Subcutaneous abdominal adipose tissue (tissue), 5 donors: ENCODE data around the gene CADPS2.

Experiments used
- H3K27ac ChIP-seq: one replicate; pipeline ENCODE4 v1.7.0; 2013; ENCODE audit warnings: low read depth, mild to moderate bottlenecking, inconsistent platforms, low read length, moderate library complexity
- H3K27me3 ChIP-seq, 5 donors: one replicate each; pipeline ENCODE4 v1.7.0; 2013; ENCODE audit warnings: low read length in 5 of 5, inconsistent platforms in 1 of 5; ENCODE audit not compliant: control insufficient read depth in 5 of 5, insufficient read depth in 4 of 5
- H3K36me3 ChIP-seq, 5 donors: one replicate each; pipeline ENCODE4 v1.7.0; 2013; ENCODE audit warnings: low read length in 5 of 5; ENCODE audit not compliant: control insufficient read depth in 5 of 5, insufficient read depth in 5 of 5
- H3K4me1 ChIP-seq, 5 donors: one replicate each; pipeline ENCODE4 v1.7.0; 2013; ENCODE audit warnings: low read length in 5 of 5, mild to moderate bottlenecking in 3 of 5, moderate library complexity in 1 of 5; ENCODE audit not compliant: control insufficient read depth in 5 of 5, insufficient read depth in 5 of 5
- H3K4me3 ChIP-seq, 5 donors: one replicate each; pipeline ENCODE4 v1.7.0; 2013; ENCODE audit warnings: low read length in 5 of 5, low read depth in 1 of 5
- H3K9ac ChIP-seq, 5 donors: one replicate each; pipeline ENCODE4 v1.7.0; 2013; ENCODE audit warnings: low read length in 5 of 5, mild to moderate bottlenecking in 4 of 5, moderate library complexity in 3 of 5
- H3K9me3 ChIP-seq, 5 donors: one replicate each; pipeline ENCODE4 v1.7.0; 2013; ENCODE audit warnings: low read length in 5 of 5; ENCODE audit not compliant: control insufficient read depth in 5 of 5
- donor health status: healthy.
- donor health status: healthy.
- donor health status: healthy.
- donor health status: healthy.
- donor health status: healthy.

Gene CADPS2

DNA sequence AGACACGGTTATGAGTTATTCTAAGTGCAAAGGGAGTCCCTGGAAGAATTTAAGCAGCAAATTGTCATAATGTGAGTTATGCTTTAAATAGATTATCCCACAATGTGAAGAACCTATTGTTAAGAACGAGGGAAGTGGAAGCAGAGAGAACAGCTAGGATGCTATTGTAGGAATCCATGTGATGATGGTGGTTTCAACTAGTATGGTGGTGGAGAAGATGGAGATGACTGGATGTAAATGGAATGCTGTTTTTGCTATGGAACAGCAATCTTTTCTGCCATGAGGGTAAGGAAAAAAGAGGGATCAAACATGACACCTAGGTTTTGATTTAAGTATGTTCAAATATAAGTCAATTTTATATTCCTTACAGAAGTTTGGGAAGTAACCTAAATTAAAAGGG lies 378.7 kb downstream of the CADPS2 start:
- Histone ChIP-seq H3K36me3 (no peaks in the 10 kb centered on the region), H3K4me1 (no peaks in the 10 kb centered on the region), H3K27me3 (no peaks in the 10 kb centered on the region)

DNA sequence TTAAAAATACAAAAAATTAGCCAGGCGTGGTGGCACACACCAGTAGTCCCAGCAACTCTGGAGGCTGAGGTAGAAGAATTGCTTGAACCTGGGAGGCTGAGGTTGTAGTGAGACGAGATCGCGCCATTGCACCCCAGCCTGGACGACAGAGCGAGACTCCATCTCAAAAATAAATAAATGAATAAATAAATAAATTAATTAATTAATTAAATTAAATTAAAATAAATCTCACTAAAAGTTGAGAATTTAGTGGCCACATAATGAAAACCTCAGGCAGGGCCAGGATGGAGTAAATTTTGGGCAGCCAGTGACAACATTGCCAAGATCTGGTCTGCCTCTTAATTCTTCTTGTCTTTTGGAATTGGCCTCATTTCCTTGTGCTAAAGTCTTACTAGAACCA lies 394.3 kb downstream of the CADPS2 start:
- Histone ChIP-seq H3K4me1 (no peaks in the 10 kb centered on the region), H3K9me3 (no peaks in the 10 kb centered on the region), H3K27me3 (no peaks in the 10 kb centered on the region), H3K4me3 (no peak overlapping the region), H3K9ac (no peak overlapping the region), H3K36me3 (no peaks in the 10 kb centered on the region), H3K27ac (no peak overlapping the region)

More for the DNA sequence above, 378.7 kb downstream of the CADPS2 start:
- Histone ChIP-seq H3K4me3 (no peak overlapping the region), H3K27ac (no peak overlapping the region), H3K9me3 (no peaks in the 10 kb centered on the region), H3K9ac (no peak overlapping the region)

DNA sequence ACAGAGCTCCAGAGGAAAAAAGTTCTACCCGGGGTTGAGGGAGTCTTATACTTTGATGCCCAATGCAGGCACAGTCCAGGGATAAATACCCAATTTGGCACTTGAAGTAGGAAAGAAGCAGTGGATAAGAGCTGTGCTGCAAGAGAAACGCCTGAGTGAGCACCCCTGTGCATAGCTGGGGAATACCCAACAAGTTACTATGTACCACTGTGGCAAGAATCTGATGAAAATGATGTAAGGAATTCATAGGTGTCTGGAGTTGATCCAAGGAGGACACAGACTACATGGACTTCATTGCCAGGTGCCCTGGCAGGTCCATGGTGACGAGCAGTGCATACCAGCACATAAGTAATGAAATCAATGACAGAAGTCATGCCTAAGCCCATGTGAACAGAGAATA lies 398.0 kb downstream of the CADPS2 start:
- Histone ChIP-seq H3K27me3 (no peaks in the 10 kb centered on the region), H3K9ac (no peak overlapping the region)

DNA sequence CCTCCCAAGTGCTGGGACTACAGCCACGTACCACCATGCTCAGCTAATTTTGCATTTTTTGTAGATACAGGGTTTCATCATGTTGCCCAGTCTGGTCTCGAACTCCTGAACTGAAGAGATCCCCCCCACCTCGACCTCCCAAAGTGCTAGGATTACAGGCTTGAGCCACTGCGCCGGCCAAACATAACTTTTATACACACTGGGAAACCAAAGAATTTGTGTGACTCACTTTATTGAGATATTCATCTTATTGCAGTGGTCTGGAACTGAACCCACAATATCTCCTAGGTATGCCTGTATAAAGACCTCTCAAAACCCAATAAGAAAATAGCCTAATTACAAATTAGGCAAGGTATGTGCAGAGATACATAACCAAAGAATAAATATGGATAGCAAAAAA lies 399.1 kb downstream of the CADPS2 start:
- Histone ChIP-seq H3K9me3 (no peaks in the 10 kb centered on the region), H3K9ac (no peak overlapping the region)

More for the DNA sequence above, 398.0 kb downstream of the CADPS2 start:
- Histone ChIP-seq H3K9me3 (no peaks in the 10 kb centered on the region), H3K4me3 (no peak overlapping the region), H3K27ac (no peak overlapping the region), H3K36me3 (no peaks in the 10 kb centered on the region), H3K4me1 (no peaks in the 10 kb centered on the region)

DNA sequence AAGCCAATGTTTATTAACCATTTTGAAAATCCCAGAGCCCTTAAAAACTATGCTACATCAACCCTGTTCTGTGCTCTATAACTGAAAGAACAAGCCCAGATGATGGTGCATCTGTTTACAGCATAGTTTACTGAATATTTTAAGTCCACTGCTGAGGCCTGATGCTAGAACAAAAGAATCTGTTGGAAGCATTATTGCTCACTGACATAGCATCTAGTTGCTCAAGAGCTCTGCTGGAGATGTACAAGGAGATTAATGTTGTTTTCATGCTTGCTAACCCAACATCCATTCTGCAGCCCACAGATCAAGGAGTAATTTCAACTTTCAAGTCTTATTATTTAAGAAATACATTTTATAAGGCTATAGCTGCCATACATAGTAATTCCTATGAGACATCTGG lies 400.4 kb downstream of the CADPS2 start:
- Histone ChIP-seq H3K4me1 (no peaks in the 10 kb centered on the region), H3K4me3 (no peak overlapping the region), H3K36me3 (no peaks in the 10 kb centered on the region), H3K27ac (no peak overlapping the region), H3K27me3 (no peaks in the 10 kb centered on the region), H3K9me3 (no peaks in the 10 kb centered on the region), H3K9ac (no peak overlapping the region)

More for the DNA sequence above, 399.1 kb downstream of the CADPS2 start:
- H3K4me1 ChIP-seq = no peaks in the 10 kb centered on the region
- H3K4me3 ChIP-seq = no peak overlapping the region
- H3K27ac ChIP-seq = no peak overlapping the region
- H3K36me3 ChIP-seq = no peaks in the 10 kb centered on the region
- no peaks in the 10 kb centered on the region for H3K27me3 ChIP-seq

DNA sequence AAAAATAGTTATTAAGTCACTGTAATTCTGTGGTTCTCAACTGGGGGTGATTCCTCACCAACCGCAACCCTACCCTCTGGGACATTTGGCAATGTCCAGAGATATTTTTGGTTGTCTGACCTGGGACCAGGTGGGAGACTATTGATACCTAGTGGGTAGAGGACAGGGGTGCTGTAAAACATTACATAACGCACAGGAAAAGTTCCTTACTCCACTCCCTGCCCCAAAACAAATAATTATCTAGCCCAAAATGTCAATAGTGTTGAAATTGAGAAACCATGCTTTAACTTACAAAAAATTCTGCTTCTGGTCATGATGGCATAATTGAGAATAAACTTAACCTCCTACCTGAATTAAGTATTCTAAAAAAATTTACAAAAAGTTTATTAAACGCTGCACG lies 404.0 kb downstream of the CADPS2 start:
- no peak overlapping the region for H3K9ac ChIP-seq
- H3K9me3 ChIP-seq = no peaks in the 10 kb centered on the region
- H3K4me3 ChIP-seq = no peak overlapping the region
- H3K27me3 ChIP-seq = no peaks in the 10 kb centered on the region
- H3K36me3 ChIP-seq = no peaks in the 10 kb centered on the region
- H3K27ac ChIP-seq = no peak overlapping the region
- no peaks in the 10 kb centered on the region for H3K4me1 ChIP-seq

DNA sequence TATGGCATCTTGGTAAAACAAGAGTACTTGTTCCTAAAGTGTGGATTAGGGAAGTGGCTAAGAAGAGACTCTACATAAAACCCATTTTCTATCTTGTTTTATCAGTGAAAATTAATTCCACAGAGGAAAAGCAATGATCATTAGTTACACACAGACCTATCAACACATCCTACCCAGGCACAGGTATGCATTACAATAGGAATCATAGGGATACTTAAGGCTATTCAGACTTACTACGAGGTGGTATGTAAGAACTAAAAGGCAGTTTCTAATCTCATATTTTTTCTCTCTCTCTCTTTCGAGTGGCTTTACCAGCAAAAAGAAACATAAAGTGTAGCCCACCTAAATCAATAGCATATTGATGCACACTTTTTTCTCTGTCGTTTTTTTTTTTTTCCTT lies 415.4 kb downstream of the CADPS2 start:
- Histone ChIP-seq H3K36me3 (no peaks in the 10 kb centered on the region), H3K27ac (no peak overlapping the region), H3K9me3 (no peaks in the 10 kb centered on the region), H3K27me3 (no peaks in the 10 kb centered on the region), H3K4me1 (no peaks in the 10 kb centered on the region), H3K9ac (no peak overlapping the region), H3K4me3 (no peak overlapping the region)

DNA sequence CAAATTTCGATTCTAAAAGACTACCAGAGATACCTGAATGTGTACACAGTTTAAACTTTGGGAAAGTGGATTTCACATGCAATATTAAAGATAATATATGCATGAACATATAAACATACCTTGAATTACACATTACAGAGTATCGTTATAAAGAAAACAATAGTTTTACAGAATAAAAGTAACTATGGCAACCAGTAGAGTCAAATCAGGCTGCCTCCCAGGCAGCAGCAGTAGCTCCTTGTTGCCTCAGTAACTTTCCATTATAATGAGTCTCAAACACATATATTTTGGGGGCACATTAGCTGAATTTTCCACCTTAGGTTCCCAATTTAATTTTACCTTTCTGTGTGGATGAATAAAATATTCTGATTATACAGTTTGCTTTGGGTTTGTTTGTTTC lies 417.3 kb downstream of the CADPS2 start:
- Histone ChIP-seq H3K9me3 (no peaks in the 10 kb centered on the region), H3K27ac (no peak overlapping the region), H3K9ac (no peak overlapping the region), H3K4me1 (no peaks in the 10 kb centered on the region), H3K36me3 (no peaks in the 10 kb centered on the region), H3K4me3 (no peak overlapping the region), H3K27me3 (no peaks in the 10 kb centered on the region)

DNA sequence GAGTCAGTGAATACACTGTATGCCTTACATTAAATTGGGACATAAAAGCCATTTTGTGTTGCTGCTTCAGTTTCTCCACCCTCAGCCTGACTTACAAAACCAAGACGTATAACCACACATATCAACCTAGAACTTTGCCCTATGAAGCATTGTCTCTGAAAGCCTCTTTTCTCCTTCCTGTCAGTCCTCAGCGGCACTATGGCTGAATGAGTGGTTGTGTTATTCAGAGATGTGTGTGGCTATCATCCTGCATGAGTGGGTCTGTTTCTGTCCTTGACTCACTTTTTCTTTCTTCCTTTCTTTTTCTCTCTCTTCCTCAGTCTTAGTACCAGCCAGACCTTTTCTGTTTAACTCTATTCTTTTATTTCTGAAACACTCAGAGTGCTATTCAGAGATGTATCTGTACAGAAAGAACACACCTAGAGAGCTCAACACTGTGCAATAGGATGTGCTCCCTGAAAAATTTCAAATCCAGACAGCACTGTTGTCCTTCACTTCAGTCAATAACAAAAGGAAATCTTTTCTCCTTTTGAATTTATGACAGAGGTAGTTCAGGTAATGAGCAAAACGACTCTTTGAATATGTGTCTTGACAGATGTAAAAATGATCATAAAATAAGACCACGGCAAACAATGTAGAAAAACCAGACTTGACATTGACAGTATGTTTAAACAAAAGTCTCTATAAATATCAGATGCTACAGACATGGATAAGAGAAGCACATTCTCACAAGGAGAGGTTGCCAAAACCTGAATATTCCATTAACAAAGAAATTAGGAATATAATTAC lies 418.4 kb downstream of the CADPS2 start:
- Histone ChIP-seq H3K36me3 (no peaks in the 10 kb centered on the region), H3K9me3 (no peaks in the 10 kb centered on the region), H3K27ac (no peak overlapping the region), H3K27me3 (no peaks in the 10 kb centered on the region), H3K4me1 (no peaks in the 10 kb centered on the region), H3K4me3 (no peak overlapping the region), H3K9ac (no peak overlapping the region)

DNA sequence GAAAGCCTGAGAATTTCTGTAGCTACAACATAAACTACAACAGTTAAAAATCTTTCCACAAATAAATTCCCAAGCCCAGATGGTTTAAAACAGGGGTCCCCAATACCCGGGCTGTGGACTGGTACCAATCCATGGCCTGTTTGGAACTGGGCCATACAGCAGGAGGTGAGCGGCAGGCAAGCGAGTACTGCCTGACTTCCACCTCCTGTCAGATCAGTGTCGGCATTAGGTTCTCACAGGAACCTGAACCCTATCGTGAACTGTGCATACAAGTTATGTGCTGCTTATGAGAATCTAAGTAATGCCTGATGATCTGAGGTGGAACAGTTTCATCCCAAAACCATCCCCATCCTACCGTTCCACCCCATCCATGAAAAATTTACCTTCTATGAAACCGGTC lies 421.0 kb downstream of the CADPS2 start:
- H3K4me3 ChIP-seq = no peak overlapping the region
- H3K27ac ChIP-seq = no peak overlapping the region
- no peak overlapping the region for H3K9ac ChIP-seq
- no peaks in the 10 kb centered on the region for H3K36me3 ChIP-seq
- H3K4me1 ChIP-seq = no peaks in the 10 kb centered on the region
- H3K9me3 ChIP-seq = no peaks in the 10 kb centered on the region
- H3K27me3 ChIP-seq = no peaks in the 10 kb centered on the region
